ENCODE data around the gene SART3. TPM values are rescaled to one million over a fixed set of nuclear protein-coding genes. Genes with fewer than 3 reads are reported as not detected.

Gene SART3
- total RNA-seq, 1 donor from 2014 or later: 87.3 TPM

Other genes starting within 250 kb of the SART3 start
- not detected in 2 replicates for gene CMKLR1, start 221.9 kb downstream of the SART3 start, total RNA-seq
- 11.0 and 12.1 TPM in 2 replicates for gene FICD, start 45.9 kb downstream of the SART3 start, total RNA-seq
- gene ISCU, start 1.4 kb upstream of the SART3 start, total RNA-seq: 71.4 and 77.2 TPM in 2 replicates
- gene TMEM119, start 36.9 kb upstream of the SART3 start, total RNA-seq: 0.54 and 0.96 TPM in 2 replicates
- 239 and 251 TPM in 2 replicates for gene SELPLG, start 72.7 kb upstream of the SART3 start, total RNA-seq
- gene CORO1C, start 170.3 kb upstream of the SART3 start, total RNA-seq: 35.4 and 43.8 TPM in 2 replicates

Measured in T-helper 1 cell treated with Interleukin-12 subunit alpha and Interleukin-12 subunit beta and Interleukin-4 antibody, amounts not matched to agents 30 ng/mL and 1 ng/mL, for 36 hours (primary cell).